Fibroblast of pulmonary artery (primary cell): ENCODE data around the gene GNRH2.
A peak's percentile ranks its signal among the peaks of the same experiment; 100 is the strongest.

ENCODE experiments used
- DNase-seq: peaks from one replicate; pipeline ENCODE4 v3.0.0-alpha.2; 2010; ENCODE audit warnings: low read depth
- H3K4me3 ChIP-seq: replicated peaks from 2 replicates; pipeline ENCODE4 v1.5.1; 2011; ENCODE audit warnings: low read depth, mild to moderate bottlenecking, control low read depth, low read length, moderate library complexity
- TF ChIP-seq, protein P1 (sequence below): IDR thresholded peaks from 2 replicates; pipeline ENCODE4 v1.5.1; 2011; ENCODE audit warnings: mild to moderate bottlenecking, control low read depth, low read length, inconsistent platforms; ENCODE audit errors: missing control alignments

GNRH2 gene, protein sequence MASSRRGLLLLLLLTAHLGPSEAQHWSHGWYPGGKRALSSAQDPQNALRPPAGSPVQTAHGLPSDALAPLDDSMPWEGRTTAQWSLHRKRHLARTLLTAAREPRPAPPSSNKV

DNA sequence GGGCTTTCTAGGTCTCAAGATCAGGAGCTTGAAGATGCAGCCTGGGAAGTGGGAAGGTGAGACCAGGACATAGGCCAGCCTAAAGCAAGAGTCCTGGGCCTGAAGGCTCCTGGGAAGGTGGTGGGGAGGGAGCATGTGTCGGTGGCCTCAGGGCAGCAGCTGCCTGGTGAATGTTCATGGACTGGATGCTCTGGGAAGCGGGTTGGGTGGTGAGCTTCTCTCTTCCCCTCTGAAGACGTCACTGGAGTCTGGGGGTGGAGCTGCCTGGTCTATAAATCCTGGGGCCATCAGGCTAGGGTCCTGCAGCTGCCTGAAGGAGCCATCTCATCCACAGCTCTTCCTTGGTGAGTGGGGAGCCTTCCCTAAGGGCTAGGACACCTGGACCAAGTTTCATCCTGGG lies at the start of gene GNRH2:
GNRH2 (plus strand) TSS at position 301 of the 400 bp plus-strand sequence. CDS start 793 bp downstream, outside the sequence.
- H3K4me3 ChIP-seq = no peak within 1 kb of the TSS
- TF ChIP-seq, protein P1, sequence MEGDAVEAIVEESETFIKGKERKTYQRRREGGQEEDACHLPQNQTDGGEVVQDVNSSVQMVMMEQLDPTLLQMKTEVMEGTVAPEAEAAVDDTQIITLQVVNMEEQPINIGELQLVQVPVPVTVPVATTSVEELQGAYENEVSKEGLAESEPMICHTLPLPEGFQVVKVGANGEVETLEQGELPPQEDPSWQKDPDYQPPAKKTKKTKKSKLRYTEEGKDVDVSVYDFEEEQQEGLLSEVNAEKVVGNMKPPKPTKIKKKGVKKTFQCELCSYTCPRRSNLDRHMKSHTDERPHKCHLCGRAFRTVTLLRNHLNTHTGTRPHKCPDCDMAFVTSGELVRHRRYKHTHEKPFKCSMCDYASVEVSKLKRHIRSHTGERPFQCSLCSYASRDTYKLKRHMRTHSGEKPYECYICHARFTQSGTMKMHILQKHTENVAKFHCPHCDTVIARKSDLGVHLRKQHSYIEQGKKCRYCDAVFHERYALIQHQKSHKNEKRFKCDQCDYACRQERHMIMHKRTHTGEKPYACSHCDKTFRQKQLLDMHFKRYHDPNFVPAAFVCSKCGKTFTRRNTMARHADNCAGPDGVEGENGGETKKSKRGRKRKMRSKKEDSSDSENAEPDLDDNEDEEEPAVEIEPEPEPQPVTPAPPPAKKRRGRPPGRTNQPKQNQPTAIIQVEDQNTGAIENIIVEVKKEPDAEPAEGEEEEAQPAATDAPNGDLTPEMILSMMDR = no peak
- no peak for DNase-seq

DNA sequence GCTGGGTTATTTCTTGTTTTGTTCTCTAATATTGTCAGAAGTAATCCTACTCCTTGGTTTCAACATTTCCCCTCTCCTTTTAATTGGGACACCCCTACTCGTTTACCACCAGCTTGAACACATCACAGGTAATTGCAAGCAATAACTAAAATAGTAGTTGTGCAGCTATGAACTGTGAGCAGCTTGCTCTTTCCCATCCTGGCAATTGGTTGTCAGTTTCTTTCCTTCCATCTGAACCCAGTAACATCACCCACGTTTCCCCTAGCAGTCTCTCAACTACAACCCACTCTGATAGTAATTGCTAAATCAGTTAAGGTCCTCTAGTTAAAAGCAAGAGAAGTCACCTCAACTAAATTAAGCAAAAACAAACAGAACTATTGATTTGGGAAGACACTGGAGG lies 47.6 kb upstream of the GNRH2 start:
- DNase-seq = no peak
- TF ChIP-seq, protein P1 = no peak
- no peak overlapping the region for H3K4me3 ChIP-seq

DNA sequence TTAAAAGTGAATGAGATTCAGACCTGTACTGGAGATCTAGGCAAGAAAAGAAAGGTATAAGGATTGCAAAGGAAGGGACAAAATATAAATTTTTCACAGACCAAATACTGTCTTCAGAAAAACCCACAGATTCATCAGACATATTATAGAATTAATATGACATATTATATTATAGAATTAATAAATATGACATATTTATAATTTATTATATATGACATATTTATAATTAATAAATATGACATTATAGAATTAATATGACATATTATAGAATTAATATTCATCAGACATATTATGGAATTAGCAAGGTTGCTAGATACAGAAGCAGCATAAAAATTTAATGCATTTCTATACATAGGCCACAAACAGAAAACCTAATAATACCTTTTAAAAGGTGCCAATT lies 44.7 kb upstream of the GNRH2 start:
- TF ChIP-seq, protein P1 = no peak

DNA sequence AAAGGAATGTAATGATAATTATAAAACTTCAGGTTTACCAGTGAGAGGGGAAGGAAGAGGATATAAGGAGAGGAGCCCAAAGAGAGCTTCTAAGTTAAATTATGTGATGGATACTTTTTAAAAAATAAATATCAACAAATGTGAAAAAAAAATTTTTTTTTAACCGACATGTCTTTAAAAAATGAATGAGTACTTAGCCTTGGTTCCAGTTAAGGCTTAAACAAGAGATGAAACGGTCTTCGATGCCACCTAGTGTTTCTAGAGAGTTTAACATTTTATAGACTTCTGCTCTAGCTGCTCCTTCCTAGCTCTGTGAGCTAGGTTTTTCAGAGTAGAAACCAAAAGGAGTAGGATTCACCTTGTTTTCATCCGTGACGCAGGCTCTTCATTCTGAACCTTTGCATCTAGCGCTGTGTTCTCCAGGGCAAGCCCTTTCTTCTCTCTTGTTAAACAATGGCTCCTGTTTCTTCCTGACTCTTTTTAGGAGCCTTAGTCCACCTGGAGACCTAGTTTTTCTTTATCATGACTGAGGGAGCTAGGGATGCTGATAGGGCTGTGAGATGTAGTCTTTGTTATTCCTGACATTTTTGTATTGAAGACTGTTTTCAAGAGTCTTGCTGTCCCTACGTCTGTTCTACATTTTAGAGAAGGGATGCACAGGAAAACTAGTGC lies 42.4 kb upstream of the GNRH2 start:
- no peak overlapping the region for H3K4me3 ChIP-seq
- TF ChIP-seq, protein P1 = peak; percentile 44
- DNase-seq = peak; percentile 77

More for the DNA sequence above, 44.7 kb upstream of the GNRH2 start:
- DNase-seq = no peak
- H3K4me3 ChIP-seq = no peak overlapping the region

DNA sequence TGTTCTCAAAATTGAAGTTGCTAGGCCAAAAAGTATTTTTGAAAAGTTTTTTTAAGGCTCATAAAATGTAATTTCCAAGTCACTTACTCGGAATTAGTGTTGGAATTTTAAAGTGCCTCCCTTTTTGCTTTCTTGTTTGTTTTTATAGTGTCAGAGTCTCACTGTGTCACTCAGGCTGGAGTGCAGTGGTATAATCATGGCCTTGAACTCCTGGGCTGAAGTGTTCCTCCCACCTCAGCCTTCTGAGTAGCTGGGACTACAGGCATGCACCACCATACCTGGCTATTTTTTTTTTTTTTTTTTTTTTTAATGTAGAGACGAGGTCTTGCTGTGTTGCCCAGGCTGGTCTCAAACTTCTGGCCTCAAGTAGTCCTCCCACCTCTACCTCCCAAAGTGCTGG lies 40.0 kb upstream of the GNRH2 start:
- H3K4me3 ChIP-seq = no peak overlapping the region
- TF ChIP-seq, protein P1 = no peak
- DNase-seq = no peak

DNA sequence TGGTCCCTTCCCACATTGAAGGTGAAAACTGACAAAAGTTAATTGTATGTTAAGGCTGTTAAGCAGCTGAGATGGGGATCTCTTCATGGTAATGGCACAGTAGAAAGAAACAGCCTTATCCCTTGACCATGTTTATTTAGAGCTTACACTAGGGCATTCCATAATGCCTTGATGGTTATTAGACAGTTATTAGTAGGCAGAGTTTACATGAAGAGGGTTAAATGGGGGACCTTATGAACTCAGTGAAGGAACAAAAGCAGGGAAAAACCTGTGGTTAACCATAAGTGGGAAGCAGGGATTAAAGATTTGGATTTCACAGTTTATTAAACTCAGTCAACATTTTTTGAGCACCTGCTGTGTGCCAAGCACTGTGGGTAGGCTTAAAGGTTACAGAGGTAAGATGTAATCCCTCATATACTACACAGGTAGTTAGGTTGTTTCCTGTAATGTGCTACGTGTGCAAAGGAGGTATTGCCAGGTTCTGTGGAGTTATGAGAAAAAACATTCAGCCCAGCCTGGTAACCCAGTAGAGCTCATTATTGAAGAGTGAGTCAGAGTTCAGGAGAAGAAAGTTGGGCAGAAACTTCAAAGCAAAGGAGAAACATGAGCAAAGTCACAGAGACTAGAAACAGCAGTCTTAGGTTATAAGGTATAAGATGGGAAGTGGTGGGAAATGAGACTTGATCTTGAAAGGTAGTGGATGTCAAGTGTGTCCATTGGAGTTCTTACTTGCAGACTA lies 32.3 kb upstream of the GNRH2 start:
- TF ChIP-seq, protein P1 = no peak
- H3K4me3 ChIP-seq = no peak overlapping the region
- peak; percentile 36 for DNase-seq
